Loucy (cell line): ENCODE measurements around the gene SLCO2A1.

Source experiments
- CTCF ChIP-seq: fragments of 200-600 bp; sonication (generic); conservative IDR thresholded peaks from 2 replicates; pipeline ENCODE4 v1.5.1; 2014; ENCODE audit warnings: mild to moderate bottlenecking, antibody characterized with exemption, low read length
- EZH2phosphoT487 ChIP-seq: fragments of 200-600 bp; IDR thresholded peaks from 2 replicates; pipeline ENCODE4 v1.6.1; 2018; ENCODE audit warnings: antibody characterized with exemption, mild to moderate bottlenecking, moderate library complexity, borderline replicate concordance

DNA sequence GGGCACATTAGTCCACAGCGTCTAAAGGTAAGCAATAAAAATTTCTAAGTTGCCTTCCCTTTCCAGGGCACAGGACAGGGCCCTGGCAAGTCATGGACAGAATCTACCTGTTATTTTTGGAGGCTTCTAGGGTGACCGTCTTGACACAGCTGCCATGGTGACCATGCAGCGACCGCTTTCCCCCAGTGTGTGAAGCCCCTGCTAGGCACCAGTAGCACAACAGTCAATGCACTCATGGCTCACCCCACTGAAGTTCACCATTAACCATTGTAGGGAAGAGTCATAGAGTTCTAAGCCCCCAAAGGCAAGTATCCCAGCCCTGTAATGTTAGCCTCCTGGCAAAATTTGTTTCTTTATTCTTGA is 43.8 kb upstream of the SLCO2A1 start:
- TF ChIP-seq CTCF = no peak
- TF ChIP-seq EZH2phosphoT487 = no peak
